Skeletal muscle cell (primary cell): ENCODE measurements around the gene OR5B12.

Experiments
- DNase-seq: peaks from one replicate; pipeline ENCODE4 v3.0.0-alpha.2; 2010; ENCODE audit warnings: low read depth
- H3K4me3 ChIP-seq: 2 replicates; pipeline ENCODE4 v1.5.1; 2011; ENCODE audit warnings: low read depth, mild to moderate bottlenecking, control low read depth, low read length, moderate library complexity

OR5B12 gene

GRCh38 chr11:58390551-58391063 is 51.4 kb downstream of the OR5B12 start:
- no peak for DNase-seq
- H3K4me3 ChIP-seq, result no peak overlapping the region
